T-helper 17 cell (primary cell): ENCODE data around the gene TMEM178B. TPM values are rescaled to one million over a fixed set of nuclear protein-coding genes. Genes with fewer than 3 reads are reported as not detected.

Experiments used
- ATAC-seq: fragments of 150-1000 bp; cut with Tn5 transposase; 2 replicates; pipeline ENCODE4 v1.10.0; 2021; ENCODE audit warnings: mild to moderate bottlenecking, moderate library complexity
- DNase-seq, 3 donors: peaks; one replicate each; pipeline versions ENCODE4 v3.0.0 to v3.0.0-alpha.2; 2020 to 2021
- H3K9me3 ChIP-seq: one replicate; pipeline ENCODE4 v1.7.0; 2013; ENCODE audit warnings: low read length, mild to moderate bottlenecking; ENCODE audit not compliant: control insufficient read depth, poor library complexity, severe bottlenecking
- H3K27ac Mint-ChIP-seq: one replicate; pipeline ENCODE4 v1.8.0; 2022; ENCODE audit warnings: mild to moderate bottlenecking, moderate library complexity, mixed read lengths
- H3K27me3 Mint-ChIP-seq: one replicate; pipeline ENCODE4 v1.8.0; 2022; ENCODE audit warnings: mixed read lengths
- H3K36me3 Mint-ChIP-seq: one replicate; pipeline ENCODE4 v1.8.0; 2022; ENCODE audit warnings: low read depth, mixed read lengths
- H3K4me1 Mint-ChIP-seq: one replicate; pipeline ENCODE4 v1.8.0; 2022; ENCODE audit warnings: mild to moderate bottlenecking, mixed read lengths
- H3K4me3 Mint-ChIP-seq: one replicate; pipeline ENCODE4 v1.8.0; 2022; ENCODE audit warnings: mild to moderate bottlenecking, moderate library complexity, mixed read lengths
- total RNA-seq, 4 donors: library from RNA in 2 of 4; stranded (reverse) in 2 of 4; gene quantifications; one replicate each; pipeline ENCODE4 v1.2.3 and lab custom pipeline; 2022 to 2026

The TMEM178B gene
- total RNA-seq, 2 donors from 2014 or later: 0.90 to 0.96 TPM

DNA sequence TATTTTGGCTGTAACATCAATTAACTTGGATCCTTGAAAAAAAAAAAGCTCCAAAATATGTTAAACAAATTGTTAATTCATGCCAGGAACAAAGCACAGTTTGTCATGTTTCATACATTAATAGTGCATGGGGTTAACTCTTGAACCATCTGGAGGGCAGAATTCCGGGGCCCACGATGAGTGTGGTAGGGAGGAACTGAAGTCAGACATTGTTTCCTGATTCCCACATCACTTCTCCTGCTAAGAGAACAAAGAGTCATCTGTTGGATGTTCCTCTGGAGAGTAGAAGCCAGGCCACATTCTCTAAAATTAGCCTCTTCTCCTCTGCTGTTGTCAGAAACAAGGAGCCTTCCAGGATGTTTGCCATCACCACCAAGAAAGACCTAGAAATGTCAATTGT lies 54.6 kb downstream of the TMEM178B start:
- H3K4me3 Mint-ChIP-seq: no peak overlapping the region
- H3K27me3 Mint-ChIP-seq: peaks cover 27% of the 10 kb centered on the region
- peaks cover 2% of the 10 kb centered on the region for H3K36me3 Mint-ChIP-seq
- DNase-seq (no peak), ATAC-seq (no peak)
- no peak overlapping the region for H3K27ac Mint-ChIP-seq
- H3K9me3 ChIP-seq: no peaks in the 10 kb centered on the region
- H3K4me1 Mint-ChIP-seq: no peaks in the 10 kb centered on the region

DNA sequence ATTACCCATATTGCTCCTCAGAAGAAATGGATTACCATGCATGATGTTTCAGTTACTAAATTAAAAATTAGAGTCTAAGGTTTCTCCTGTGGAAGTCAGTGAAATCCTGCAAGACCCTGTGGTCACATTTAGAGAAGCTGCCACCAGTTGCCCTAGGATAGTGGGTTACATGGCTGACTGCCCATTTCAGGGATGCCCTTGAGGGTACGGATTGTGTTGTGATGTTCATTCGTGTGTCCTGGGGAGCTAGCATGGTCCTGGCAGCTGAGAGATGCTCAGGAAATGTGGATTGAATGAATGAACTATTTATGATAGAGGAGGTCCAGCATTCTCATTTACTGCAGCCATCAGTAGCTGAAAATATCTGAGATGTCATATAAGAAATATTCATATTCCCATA lies 55.1 kb downstream of the TMEM178B start:
- no peak overlapping the region for H3K27ac Mint-ChIP-seq
- ATAC-seq (no peak), DNase-seq (no peak)
- H3K36me3 Mint-ChIP-seq: peaks cover 2% of the 10 kb centered on the region
- no peaks in the 10 kb centered on the region for H3K9me3 ChIP-seq
- H3K4me3 Mint-ChIP-seq: no peak overlapping the region
- peaks cover 27% of the 10 kb centered on the region for H3K27me3 Mint-ChIP-seq
- no peaks in the 10 kb centered on the region for H3K4me1 Mint-ChIP-seq

- ATAC-seq: no peak
- Mint-ChIP-seq H3K36me3 (no peaks in the 10 kb centered on the region), H3K27ac (no peak overlapping the region), H3K27me3 (peaks cover 10% of the 10 kb centered on the region), H3K4me1 (no peaks in the 10 kb centered on the region), H3K4me3 (no peak overlapping the region)
- H3K9me3 ChIP-seq: no peaks in the 10 kb centered on the region
- DNase-seq: no peak
These were observed 58.8 kb downstream of the TMEM178B start for GRCh38 chr7:141132671-141133070.

- no peaks in the 10 kb centered on the region for H3K4me1 Mint-ChIP-seq
- H3K9me3 ChIP-seq: no peaks in the 10 kb centered on the region
- DNase-seq (no peak), ATAC-seq (no peak)
- H3K4me3 Mint-ChIP-seq: no peak overlapping the region
- H3K27ac Mint-ChIP-seq: no peak overlapping the region
- H3K36me3 Mint-ChIP-seq: no peaks in the 10 kb centered on the region
- H3K27me3 Mint-ChIP-seq: peaks cover 10% of the 10 kb centered on the region
These were observed 59.8 kb downstream of the TMEM178B start for GRCh38 chr7:141133646-141134045.

- H3K27ac Mint-ChIP-seq: no peak overlapping the region
- ATAC-seq: no peak
These were observed 68.2 kb downstream of the TMEM178B start for GRCh38 chr7:141142058-141142457.

GRCh38 chr7:141144921-141145629 lies 71.2 kb downstream of the TMEM178B start:
- no peaks in the 10 kb centered on the region for H3K4me1 Mint-ChIP-seq
- no peaks in the 10 kb centered on the region for H3K9me3 ChIP-seq
- H3K27ac Mint-ChIP-seq: no peak overlapping the region
- H3K4me3 Mint-ChIP-seq: no peak overlapping the region
- H3K36me3 Mint-ChIP-seq: no peaks in the 10 kb centered on the region
- peaks cover 6% of the 10 kb centered on the region for H3K27me3 Mint-ChIP-seq
- ATAC-seq (no peak), DNase-seq (no peak)

More at GRCh38 chr7:141142058-141142457, 68.2 kb downstream of the TMEM178B start:
- H3K27me3 Mint-ChIP-seq: peaks cover 6% of the 10 kb centered on the region
- H3K4me1 Mint-ChIP-seq: no peaks in the 10 kb centered on the region
- no peak overlapping the region for H3K4me3 Mint-ChIP-seq
- no peaks in the 10 kb centered on the region for H3K36me3 Mint-ChIP-seq
- no peaks in the 10 kb centered on the region for H3K9me3 ChIP-seq
- DNase-seq: no peak

DNA sequence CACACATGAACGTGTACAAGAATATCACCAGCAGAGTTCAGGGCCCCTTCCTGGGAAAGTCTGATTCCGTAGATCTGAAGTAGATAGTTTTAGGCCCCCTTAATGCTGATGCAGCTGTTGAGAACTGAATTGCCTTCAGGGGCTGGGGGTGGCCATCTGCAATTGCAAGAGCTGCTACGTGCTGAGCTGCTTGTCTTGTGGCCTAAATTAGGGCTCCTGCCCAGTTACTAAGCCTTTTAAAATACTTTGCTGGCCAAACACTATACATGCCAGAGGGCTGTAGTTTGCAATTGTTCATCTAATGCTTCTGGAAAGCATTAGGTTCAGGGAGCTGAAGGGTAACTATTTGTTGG lies 71.7 kb downstream of the TMEM178B start:
- DNase-seq (no peak), ATAC-seq (no peak)
- no peaks in the 10 kb centered on the region for H3K4me1 Mint-ChIP-seq
- H3K4me3 Mint-ChIP-seq: no peak overlapping the region
- H3K9me3 ChIP-seq: no peaks in the 10 kb centered on the region
- no peaks in the 10 kb centered on the region for H3K36me3 Mint-ChIP-seq
- no peak overlapping the region for H3K27ac Mint-ChIP-seq
- peaks cover 6% of the 10 kb centered on the region for H3K27me3 Mint-ChIP-seq

DNA sequence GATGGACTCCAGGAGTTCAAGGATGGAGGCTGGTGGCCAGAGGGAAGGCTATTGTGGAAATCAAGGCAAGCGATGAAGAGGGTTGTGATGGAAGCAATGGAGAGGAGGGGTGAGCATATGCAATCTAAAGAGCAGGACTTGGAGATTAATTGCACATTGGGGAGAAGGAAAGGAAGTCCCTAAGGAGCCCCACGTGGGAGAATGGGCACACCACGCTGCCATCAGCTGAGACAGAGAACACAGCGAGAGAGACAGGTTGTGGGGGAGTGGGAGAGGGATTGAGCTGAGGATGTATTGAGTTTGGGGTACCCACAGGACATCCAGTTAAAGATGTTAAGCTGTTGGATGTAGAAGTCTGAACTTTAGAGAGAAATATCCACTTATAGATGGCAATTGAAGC lies 73.6 kb downstream of the TMEM178B start:
- no peak overlapping the region for H3K27ac Mint-ChIP-seq
- H3K36me3 Mint-ChIP-seq: no peaks in the 10 kb centered on the region
- no peaks in the 10 kb centered on the region for H3K9me3 ChIP-seq
- DNase-seq: no peak
- no peaks in the 10 kb centered on the region for H3K4me1 Mint-ChIP-seq
- no peaks in the 10 kb centered on the region for H3K27me3 Mint-ChIP-seq
- no peak for ATAC-seq
- H3K4me3 Mint-ChIP-seq: no peak overlapping the region

GRCh38 chr7:141150465-141150864 lies 76.6 kb downstream of the TMEM178B start:
- Mint-ChIP-seq H3K27ac (no peak overlapping the region), H3K36me3 (no peaks in the 10 kb centered on the region), H3K27me3 (peaks cover 4% of the 10 kb centered on the region), H3K4me3 (no peak overlapping the region), H3K4me1 (peaks cover 3% of the 10 kb centered on the region)
- DNase-seq (no peak), ATAC-seq (no peak)
- no peaks in the 10 kb centered on the region for H3K9me3 ChIP-seq

DNA sequence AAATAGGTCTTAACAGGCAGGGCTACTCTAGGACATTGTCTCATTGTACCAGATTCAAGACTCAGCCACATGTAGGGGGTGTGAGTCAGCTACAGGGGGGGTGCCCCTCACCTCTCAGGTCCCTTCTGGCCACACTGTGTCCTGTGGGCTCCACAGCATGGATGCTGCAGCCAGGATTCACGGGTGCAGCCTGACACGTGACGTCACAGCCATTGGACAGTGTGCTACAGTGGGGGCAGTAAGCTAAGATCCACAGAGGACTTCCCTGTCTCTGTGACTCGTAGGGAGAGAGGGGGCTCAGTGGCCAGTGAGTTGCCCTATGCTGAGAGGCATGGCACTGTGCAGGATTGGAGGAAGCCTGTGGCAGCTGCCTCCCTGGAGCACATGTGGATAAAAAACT lies 77.9 kb downstream of the TMEM178B start:
- no peak for ATAC-seq
- no peak for DNase-seq
- Mint-ChIP-seq H3K4me1 (peaks cover 5% of the 10 kb centered on the region), H3K27ac (no peak overlapping the region), H3K36me3 (no peaks in the 10 kb centered on the region), H3K4me3 (no peak overlapping the region), H3K27me3 (peaks cover 5% of the 10 kb centered on the region)
- no peaks in the 10 kb centered on the region for H3K9me3 ChIP-seq

GRCh38 chr7:141153231-141153630 lies 79.4 kb downstream of the TMEM178B start:
- ATAC-seq (no peak), DNase-seq (no peak)
- Mint-ChIP-seq H3K4me1 (peaks cover 12% of the 10 kb centered on the region), H3K27me3 (peaks cover 13% of the 10 kb centered on the region), H3K4me3 (no peak overlapping the region), H3K36me3 (no peaks in the 10 kb centered on the region), H3K27ac (no peak overlapping the region)
- H3K9me3 ChIP-seq: no peaks in the 10 kb centered on the region

GRCh38 chr7:141154131-141154732 lies 80.4 kb downstream of the TMEM178B start:
- H3K4me3 Mint-ChIP-seq: no peak overlapping the region
- peaks cover 12% of the 10 kb centered on the region for H3K4me1 Mint-ChIP-seq
- no peaks in the 10 kb centered on the region for H3K36me3 Mint-ChIP-seq
- ATAC-seq (no peak), DNase-seq (no peak)
- H3K27ac Mint-ChIP-seq: no peak overlapping the region
- H3K27me3 Mint-ChIP-seq: peaks cover 13% of the 10 kb centered on the region
- H3K9me3 ChIP-seq: no peaks in the 10 kb centered on the region

- DNase-seq (no peak), ATAC-seq (no peak)
- H3K4me3 Mint-ChIP-seq: no peak overlapping the region
- H3K27me3 Mint-ChIP-seq: peaks cover 24% of the 10 kb centered on the region
- H3K4me1 Mint-ChIP-seq: peaks cover 12% of the 10 kb centered on the region
- H3K36me3 Mint-ChIP-seq: peaks cover under 1% of the 10 kb centered on the region
- no peaks in the 10 kb centered on the region for H3K9me3 ChIP-seq
- no peak overlapping the region for H3K27ac Mint-ChIP-seq
These were observed 82.5 kb downstream of the TMEM178B start for GRCh38 chr7:141156407-141156806.

DNA sequence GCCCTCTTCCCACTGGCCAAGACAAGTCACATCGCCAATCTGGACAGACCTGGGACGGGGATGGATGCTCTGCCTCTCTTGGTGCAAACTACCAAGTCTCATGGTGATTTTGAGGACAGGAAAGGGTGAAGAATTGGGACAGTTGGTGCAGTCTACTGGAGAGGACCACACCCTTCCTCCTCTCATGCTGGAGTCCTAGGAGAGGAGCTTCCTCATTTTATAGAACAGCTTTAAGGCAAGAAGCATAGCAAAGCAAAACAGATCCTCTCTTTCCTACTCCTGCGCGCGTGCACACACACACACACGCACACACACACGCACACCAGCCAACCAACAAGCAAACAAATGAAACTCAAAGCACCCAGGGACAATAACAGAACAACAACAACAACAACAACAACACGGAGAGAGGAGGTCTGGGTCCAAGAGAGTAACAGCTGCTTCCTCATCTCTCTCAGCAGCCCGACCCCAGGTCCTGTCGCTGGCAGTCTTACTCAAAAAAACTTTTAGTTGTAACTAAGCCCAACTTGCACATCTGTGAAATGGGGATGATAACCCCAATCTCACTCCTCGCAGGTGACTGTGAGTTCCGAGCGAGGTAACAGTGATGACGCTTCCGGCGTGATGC lies 83.4 kb downstream of the TMEM178B start:
- H3K4me3 Mint-ChIP-seq: no peak overlapping the region

More for the DNA sequence above, 83.4 kb downstream of the TMEM178B start:
- Mint-ChIP-seq H3K4me1 (peaks cover 12% of the 10 kb centered on the region), H3K27ac (no peak overlapping the region), H3K36me3 (peaks cover 4% of the 10 kb centered on the region), H3K27me3 (peaks cover 30% of the 10 kb centered on the region)
- H3K9me3 ChIP-seq: no peaks in the 10 kb centered on the region
- DNase-seq: no peak
- no peak for ATAC-seq
